ENCODE measurements around the gene NKX6-2. TPM values are rescaled to one million over a fixed set of nuclear protein-coding genes. Genes with fewer than 3 reads are reported as not detected.

The NKX6-2 gene
- total and polyA plus RNA-seq, 4 donors, result 0.07 to 7.1 TPM; not detected in 2

DNA sequence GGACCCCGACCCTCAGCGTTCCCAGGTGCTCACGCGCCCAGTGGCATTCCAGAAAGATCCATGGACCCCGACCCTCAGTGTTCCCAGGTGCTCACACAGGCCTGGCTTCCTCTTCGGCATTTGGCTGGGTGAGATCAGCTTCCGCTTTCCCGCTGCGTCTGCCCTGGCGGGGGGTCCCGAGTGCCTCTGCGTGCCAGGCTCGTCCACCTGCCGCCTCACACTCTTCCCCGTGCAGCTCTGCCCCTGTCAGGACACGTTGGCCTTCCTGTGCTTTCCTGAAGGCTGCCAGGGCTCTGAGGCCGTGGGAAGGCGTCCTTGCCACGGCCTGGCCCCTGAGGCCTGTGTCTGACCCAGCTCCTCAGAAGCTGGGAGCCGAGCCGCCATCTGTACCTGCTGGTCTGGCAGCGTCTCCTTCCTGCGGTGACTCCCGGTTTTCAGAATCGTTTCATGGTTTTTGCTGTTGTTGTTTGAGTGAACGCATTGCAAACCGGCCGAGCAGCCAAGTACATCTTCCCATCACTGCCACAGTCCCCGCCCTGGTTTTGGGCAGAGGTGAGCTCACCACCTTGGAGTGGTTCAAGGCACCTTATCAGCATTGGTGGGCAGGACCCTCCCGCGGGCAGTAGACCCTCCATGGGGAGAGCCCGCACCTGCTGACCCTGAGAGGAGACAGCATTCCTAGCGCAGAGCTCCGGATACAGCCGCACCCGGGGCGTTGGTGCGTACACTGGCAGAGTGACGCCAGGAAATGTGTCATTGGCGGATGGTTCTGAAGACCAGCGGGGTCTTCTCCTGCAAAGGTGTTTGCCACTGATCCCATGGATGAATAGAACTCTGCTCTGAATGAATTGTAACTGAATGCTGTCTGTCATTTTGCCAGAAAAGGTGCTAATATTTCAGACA lies 17.4 kb downstream of the NKX6-2 start:
- no peak for DNase-seq (ENCODE audit: low spot score)
- peaks cover 0 to 21% (median 11%) of the 10 kb centered on the region in 4 donors for H3K36me3 ChIP-seq (ENCODE audit: control insufficient read depth in 4 of 4, insufficient read depth in 3 of 4, low read depth in 1 of 4, low read length in 3 of 4)
- no peaks in the 10 kb centered on the region for H3K4me1 ChIP-seq (ENCODE audit: control insufficient read depth in 4 of 4, insufficient read depth in 4 of 4, low read length in 3 of 4)
- no peaks in the 10 kb centered on the region for H3K27me3 ChIP-seq (ENCODE audit: control insufficient read depth in 4 of 4, insufficient read depth in 4 of 4, low read length in 3 of 4)
- H3K4me3 ChIP-seq (ENCODE audit: low read depth in 1 of 3, low read length in 3 of 3), result no peak overlapping the region
- H3K9me3 ChIP-seq (ENCODE audit: control insufficient read depth in 4 of 4, low read length in 3 of 4), result no peaks in the 10 kb centered on the region
- WGBS, result 97% methylated on average over 41 of the region's 41 CpGs
- TF ChIP-seq JUND (IDR thresholded peaks at IDR 0.05), result no peak
- TF ChIP-seq YY1 (IDR thresholded peaks at IDR 0.05), result no peak
- TF ChIP-seq TAF1 (conservative IDR thresholded peaks at IDR 0.05), result no peak
- TF ChIP-seq HNF4A (conservative IDR thresholded peaks at IDR 0.05), result no peak
- TF ChIP-seq FOXA1 (IDR thresholded peaks at IDR 0.05), result no peak
- no peak for TF ChIP-seq HNF4G (IDR thresholded peaks at IDR 0.05)
- no peak for TF ChIP-seq RXRA (IDR thresholded peaks at IDR 0.05)
- TF ChIP-seq, protein P1, sequence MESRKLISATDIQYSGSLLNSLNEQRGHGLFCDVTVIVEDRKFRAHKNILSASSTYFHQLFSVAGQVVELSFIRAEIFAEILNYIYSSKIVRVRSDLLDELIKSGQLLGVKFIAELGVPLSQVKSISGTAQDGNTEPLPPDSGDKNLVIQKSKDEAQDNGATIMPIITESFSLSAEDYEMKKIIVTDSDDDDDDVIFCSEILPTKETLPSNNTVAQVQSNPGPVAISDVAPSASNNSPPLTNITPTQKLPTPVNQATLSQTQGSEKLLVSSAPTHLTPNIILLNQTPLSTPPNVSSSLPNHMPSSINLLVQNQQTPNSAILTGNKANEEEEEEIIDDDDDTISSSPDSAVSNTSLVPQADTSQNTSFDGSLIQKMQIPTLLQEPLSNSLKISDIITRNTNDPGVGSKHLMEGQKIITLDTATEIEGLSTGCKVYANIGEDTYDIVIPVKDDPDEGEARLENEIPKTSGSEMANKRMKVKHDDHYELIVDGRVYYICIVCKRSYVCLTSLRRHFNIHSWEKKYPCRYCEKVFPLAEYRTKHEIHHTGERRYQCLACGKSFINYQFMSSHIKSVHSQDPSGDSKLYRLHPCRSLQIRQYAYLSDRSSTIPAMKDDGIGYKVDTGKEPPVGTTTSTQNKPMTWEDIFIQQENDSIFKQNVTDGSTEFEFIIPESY (IDR thresholded peaks at IDR 0.05), result no peak
- TF ChIP-seq SP1 (IDR thresholded peaks at IDR 0.05), result no peak
- TF ChIP-seq GABPA (IDR thresholded peaks at IDR 0.05 in 1 of 2, conservative IDR thresholded peaks at IDR 0.05 in 1 of 2), result no peak
- TF ChIP-seq EGR1 (IDR thresholded peaks at IDR 0.05; ENCODE audit: low read depth in 2 of 2), result no peak
- TF ChIP-seq, protein P2, sequence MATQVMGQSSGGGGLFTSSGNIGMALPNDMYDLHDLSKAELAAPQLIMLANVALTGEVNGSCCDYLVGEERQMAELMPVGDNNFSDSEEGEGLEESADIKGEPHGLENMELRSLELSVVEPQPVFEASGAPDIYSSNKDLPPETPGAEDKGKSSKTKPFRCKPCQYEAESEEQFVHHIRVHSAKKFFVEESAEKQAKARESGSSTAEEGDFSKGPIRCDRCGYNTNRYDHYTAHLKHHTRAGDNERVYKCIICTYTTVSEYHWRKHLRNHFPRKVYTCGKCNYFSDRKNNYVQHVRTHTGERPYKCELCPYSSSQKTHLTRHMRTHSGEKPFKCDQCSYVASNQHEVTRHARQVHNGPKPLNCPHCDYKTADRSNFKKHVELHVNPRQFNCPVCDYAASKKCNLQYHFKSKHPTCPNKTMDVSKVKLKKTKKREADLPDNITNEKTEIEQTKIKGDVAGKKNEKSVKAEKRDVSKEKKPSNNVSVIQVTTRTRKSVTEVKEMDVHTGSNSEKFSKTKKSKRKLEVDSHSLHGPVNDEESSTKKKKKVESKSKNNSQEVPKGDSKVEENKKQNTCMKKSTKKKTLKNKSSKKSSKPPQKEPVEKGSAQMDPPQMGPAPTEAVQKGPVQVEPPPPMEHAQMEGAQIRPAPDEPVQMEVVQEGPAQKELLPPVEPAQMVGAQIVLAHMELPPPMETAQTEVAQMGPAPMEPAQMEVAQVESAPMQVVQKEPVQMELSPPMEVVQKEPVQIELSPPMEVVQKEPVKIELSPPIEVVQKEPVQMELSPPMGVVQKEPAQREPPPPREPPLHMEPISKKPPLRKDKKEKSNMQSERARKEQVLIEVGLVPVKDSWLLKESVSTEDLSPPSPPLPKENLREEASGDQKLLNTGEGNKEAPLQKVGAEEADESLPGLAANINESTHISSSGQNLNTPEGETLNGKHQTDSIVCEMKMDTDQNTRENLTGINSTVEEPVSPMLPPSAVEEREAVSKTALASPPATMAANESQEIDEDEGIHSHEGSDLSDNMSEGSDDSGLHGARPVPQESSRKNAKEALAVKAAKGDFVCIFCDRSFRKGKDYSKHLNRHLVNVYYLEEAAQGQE (IDR thresholded peaks at IDR 0.05), result no peak
- no peak for TF ChIP-seq RAD21 (IDR thresholded peaks at IDR 0.05)
- no peak for TF ChIP-seq FOXA2 (IDR thresholded peaks at IDR 0.05)
- no peak for TF ChIP-seq NR2F2 (IDR thresholded peaks at IDR 0.05)
- TF ChIP-seq, protein P3, sequence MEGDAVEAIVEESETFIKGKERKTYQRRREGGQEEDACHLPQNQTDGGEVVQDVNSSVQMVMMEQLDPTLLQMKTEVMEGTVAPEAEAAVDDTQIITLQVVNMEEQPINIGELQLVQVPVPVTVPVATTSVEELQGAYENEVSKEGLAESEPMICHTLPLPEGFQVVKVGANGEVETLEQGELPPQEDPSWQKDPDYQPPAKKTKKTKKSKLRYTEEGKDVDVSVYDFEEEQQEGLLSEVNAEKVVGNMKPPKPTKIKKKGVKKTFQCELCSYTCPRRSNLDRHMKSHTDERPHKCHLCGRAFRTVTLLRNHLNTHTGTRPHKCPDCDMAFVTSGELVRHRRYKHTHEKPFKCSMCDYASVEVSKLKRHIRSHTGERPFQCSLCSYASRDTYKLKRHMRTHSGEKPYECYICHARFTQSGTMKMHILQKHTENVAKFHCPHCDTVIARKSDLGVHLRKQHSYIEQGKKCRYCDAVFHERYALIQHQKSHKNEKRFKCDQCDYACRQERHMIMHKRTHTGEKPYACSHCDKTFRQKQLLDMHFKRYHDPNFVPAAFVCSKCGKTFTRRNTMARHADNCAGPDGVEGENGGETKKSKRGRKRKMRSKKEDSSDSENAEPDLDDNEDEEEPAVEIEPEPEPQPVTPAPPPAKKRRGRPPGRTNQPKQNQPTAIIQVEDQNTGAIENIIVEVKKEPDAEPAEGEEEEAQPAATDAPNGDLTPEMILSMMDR (IDR thresholded peaks at IDR 0.05; ENCODE audit: low read depth, low read length, missing input control), result no peak
- TF ChIP-seq, protein P4, sequence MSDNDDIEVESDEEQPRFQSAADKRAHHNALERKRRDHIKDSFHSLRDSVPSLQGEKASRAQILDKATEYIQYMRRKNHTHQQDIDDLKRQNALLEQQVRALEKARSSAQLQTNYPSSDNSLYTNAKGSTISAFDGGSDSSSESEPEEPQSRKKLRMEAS (IDR thresholded peaks at IDR 0.05), result no peak
- TF ChIP-seq, protein P5, sequence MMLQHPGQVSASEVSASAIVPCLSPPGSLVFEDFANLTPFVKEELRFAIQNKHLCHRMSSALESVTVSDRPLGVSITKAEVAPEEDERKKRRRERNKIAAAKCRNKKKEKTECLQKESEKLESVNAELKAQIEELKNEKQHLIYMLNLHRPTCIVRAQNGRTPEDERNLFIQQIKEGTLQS (IDR thresholded peaks at IDR 0.05), result no peak
- H3K9ac ChIP-seq (ENCODE audit: low read depth in 1 of 2, low read length in 2 of 2), result no peak overlapping the region
- no peak overlapping the region for H3K27ac ChIP-seq (ENCODE audit: low read depth in 1 of 2, low read length in 2 of 2)
